ENCODE results near the gene SMPX.

DNA sequence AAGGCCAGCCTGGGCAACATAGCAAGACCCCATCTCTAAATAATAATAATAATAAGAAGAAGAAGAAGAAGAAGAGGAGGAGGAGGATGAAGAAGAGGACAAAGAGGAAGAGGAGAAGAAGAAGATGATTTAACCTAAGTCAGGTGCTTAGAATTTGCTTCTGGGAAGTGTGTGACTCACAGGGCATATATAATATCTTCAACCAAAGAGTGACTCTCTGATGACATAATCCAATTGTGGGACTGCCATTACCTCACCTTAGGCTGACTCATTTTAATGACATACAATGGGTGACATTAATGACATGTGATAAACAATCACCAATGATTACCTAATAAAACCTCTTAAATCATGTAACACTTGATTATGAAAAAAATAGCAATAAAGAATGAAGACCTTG lies 48.8 kb upstream of the SMPX start:
- TF ChIP-seq EZH2 (IDR thresholded peaks at IDR 0.05) (no peak), POLR2AphosphoS5 (IDR thresholded peaks at IDR 0.05; ENCODE audit: borderline replicate concordance, low read depth, low read length) (no peak)
